Activated CD8-positive, alpha-beta T cell treated with anti-CD3 and anti-CD28 coated beads for 36 hours (primary cell): ENCODE results near the gene TMEM151B. TPM values are rescaled to one million over a fixed set of nuclear protein-coding genes. Genes with fewer than 3 reads are reported as not detected.
"Not testable (repeated sequence)": the region's sequence is repeated elsewhere in the genome, so short reads cannot be mapped to it uniquely, and the experiment has no call there.

Source experiments
- ATAC-seq: fragments of 200-7000 bp; cut with Tn5 transposase; one replicate; pipeline ENCODE4 v1.10.0; 2021; ENCODE audit warnings: mild to moderate bottlenecking, moderate library complexity
- CTCF ChIA-PET: fragments of 350-600 bp; sonication (Branson Sonifier 250); formaldehyde crosslinking; loops from one replicate; lab custom pipeline; 2021; ENCODE audit warnings: antibody characterized with exemption; lab: Charles Lee
- POLR2A ChIA-PET: fragments of 350-600 bp; sonication (Branson Sonifier 250); formaldehyde crosslinking; loops from one replicate; lab custom pipeline; 2021; ENCODE audit warnings: antibody characterized with exemption; lab: Charles Lee
- DNase-seq: peaks from one replicate; pipeline ENCODE4 v3.0.0-alpha.2; 2020
- H3K27ac Mint-ChIP-seq: one replicate; pipeline ENCODE4 v1.8.0; 2021; ENCODE audit warnings: mild to moderate bottlenecking, mixed read lengths
- H3K27me3 Mint-ChIP-seq: one replicate; pipeline ENCODE4 v1.8.0; 2021; ENCODE audit warnings: mixed read lengths
- H3K36me3 Mint-ChIP-seq: one replicate; pipeline ENCODE4 v1.8.0; 2021; ENCODE audit warnings: low read depth, mixed read lengths
- H3K4me1 Mint-ChIP-seq: one replicate; pipeline ENCODE4 v1.8.0; 2021; ENCODE audit warnings: low read depth, mixed read lengths
- H3K4me3 Mint-ChIP-seq: one replicate; pipeline ENCODE4 v1.8.0; 2021; ENCODE audit warnings: mild to moderate bottlenecking, moderate library complexity, mixed read lengths
- H3K9me3 Mint-ChIP-seq: one replicate; pipeline ENCODE4 v1.8.0; 2021; ENCODE audit warnings: mixed read lengths
- intact Hi-C: fragments of 100-400 bp; cut with micrococcal nuclease; formaldehyde crosslinking; loops from one replicate; pipeline ENCODE4 v1.10.0; 2022
- total RNA-seq, 2 experiments: library from RNA; stranded (reverse); gene quantifications; one replicate each; pipeline ENCODE4 v1.2.3, GENCODE V29; 2021
- TF ChIP-seq, protein P1 (sequence below): fragments of 200-600 bp; IDR thresholded peaks from one replicate; pipeline ENCODE4 v1.8.0; 2022; ENCODE audit warnings: antibody characterized with exemption, mild to moderate bottlenecking

TMEM151B gene
- total RNA-seq, 2 experiments from 2014 or later = 0.05 TPM; not detected in 1

DNA sequence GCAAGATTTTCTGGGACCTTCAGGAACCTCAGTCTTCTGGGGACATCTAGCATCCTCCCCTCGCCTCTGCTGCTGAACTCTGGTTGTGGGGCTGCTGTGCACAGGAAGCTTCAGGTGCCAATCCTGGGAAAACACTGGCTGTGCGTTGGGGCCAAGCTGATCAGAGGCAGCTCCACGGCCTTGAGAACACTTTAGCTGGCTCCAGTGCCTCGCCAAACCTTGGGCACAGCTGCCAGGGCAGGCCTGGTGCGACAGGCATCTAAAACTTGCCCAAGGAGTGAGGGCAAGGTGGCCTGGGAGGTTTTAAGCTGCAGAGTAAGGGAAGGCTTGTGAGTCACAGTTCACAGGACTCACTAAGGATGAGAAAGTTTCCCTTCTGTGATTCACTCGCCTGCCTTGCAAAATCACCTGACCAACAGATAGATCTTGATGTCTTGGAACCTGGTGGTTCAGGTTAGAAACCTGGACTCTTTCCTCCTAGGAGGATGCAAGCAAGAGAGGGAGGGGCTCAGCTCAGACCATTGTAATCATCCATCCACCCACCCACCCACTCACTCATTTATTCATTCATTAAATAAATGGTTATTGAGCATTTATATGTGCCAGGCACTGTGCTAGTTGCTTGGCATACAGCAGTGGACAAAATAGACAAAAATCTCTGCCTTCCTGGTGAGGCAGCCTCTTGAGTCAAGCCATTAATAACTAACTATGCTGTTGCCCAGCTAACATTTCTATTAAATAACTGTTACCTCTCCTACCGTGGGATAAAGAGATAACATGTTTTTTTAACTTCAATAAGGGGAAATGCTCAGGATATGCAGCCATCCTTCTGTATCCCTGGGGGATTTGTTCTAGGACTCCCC, 69.7 kb downstream of the TMEM151B start:
- H3K36me3 Mint-ChIP-seq = no peaks in the 10 kb centered on the region
- H3K9me3 Mint-ChIP-seq = no peaks in the 10 kb centered on the region
- no peak overlapping the region for H3K4me3 Mint-ChIP-seq
- DNase-seq = peak; percentile 24
- ChIA-PET CTCF (interaction anchor here (0.9 to 8.4 kb wide), 12 partner anchors 10 to 244 kb away, joined by 3 to 165 read pairs (median 3); partner anchors contain the start of genes NFKBIE and TMEM151B), POLR2A (interaction anchor here (0.8 kb wide), 1 partner anchor 44 kb away, joined by 3 read pairs; no protein-coding TSS in a partner anchor)
- TF ChIP-seq, protein P1, sequence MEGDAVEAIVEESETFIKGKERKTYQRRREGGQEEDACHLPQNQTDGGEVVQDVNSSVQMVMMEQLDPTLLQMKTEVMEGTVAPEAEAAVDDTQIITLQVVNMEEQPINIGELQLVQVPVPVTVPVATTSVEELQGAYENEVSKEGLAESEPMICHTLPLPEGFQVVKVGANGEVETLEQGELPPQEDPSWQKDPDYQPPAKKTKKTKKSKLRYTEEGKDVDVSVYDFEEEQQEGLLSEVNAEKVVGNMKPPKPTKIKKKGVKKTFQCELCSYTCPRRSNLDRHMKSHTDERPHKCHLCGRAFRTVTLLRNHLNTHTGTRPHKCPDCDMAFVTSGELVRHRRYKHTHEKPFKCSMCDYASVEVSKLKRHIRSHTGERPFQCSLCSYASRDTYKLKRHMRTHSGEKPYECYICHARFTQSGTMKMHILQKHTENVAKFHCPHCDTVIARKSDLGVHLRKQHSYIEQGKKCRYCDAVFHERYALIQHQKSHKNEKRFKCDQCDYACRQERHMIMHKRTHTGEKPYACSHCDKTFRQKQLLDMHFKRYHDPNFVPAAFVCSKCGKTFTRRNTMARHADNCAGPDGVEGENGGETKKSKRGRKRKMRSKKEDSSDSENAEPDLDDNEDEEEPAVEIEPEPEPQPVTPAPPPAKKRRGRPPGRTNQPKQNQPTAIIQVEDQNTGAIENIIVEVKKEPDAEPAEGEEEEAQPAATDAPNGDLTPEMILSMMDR = no peak
- peaks cover 25% of the 10 kb centered on the region for H3K27me3 Mint-ChIP-seq
- no peak overlapping the region for H3K27ac Mint-ChIP-seq
- H3K4me1 Mint-ChIP-seq = no peaks in the 10 kb centered on the region
- intact Hi-C loops = loop anchor here (2.0 to 5.0 kb wide), 2 partner anchors 167 to 243 kb away; no protein-coding TSS in a partner anchor
- peak; percentile 64 for ATAC-seq

DNA sequence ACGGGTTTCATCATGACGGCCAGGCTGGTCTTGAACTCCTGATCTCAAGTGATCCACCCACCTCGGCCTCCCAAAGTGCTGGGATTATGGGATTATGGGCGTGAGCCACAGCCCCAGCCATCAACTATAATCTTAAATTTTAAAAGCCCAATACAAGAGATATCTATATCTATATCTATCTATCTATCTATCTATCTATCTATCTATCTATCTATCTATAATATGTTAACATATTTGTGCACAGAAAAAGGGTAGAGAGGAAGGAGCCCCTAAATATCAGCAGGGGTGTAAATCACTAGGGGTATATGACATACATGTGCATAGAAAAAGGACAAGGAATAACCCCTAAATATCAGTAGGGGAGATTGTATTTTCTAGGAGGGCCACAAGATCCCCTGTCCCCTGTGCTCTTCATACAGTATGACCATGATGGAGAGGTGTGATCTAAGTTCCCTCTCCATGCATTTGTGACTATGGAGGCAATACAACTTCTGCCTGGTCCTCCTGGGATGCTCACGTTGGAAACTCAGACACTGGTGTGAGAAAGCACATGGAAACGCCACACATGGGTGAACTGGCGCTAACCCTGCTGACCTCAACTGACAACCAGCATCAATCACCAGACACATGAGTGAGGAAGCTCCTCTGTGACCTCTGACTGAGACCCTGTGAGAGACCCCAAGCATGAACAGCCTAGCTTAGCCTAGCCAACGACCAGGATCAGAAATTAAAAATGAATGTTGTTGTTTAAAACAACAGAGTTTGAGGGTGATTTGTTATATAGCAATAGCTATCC, 71.0 kb downstream of the TMEM151B start:
- intact Hi-C loops = no loop called here
- Mint-ChIP-seq H3K27ac (no peak overlapping the region), H3K36me3 (no peaks in the 10 kb centered on the region), H3K4me3 (no peak overlapping the region), H3K4me1 (no peaks in the 10 kb centered on the region), H3K27me3 (peaks cover 32% of the 10 kb centered on the region), H3K9me3 (no peaks in the 10 kb centered on the region)
- ChIA-PET POLR2A (interaction anchor here (0.6 kb wide), 1 partner anchor 361 kb away, joined by 3 read pairs; no protein-coding TSS in a partner anchor), CTCF (interaction anchor here (0.9 to 5.4 kb wide), 3 partner anchors 16 to 73 kb away, joined by 3 to 32 read pairs (median 3); partner anchors contain the start of genes AARS2 and TMEM151B)
- TF ChIP-seq, protein P1 = no peak
- DNase-seq (no peak), ATAC-seq (no peak)

DNA sequence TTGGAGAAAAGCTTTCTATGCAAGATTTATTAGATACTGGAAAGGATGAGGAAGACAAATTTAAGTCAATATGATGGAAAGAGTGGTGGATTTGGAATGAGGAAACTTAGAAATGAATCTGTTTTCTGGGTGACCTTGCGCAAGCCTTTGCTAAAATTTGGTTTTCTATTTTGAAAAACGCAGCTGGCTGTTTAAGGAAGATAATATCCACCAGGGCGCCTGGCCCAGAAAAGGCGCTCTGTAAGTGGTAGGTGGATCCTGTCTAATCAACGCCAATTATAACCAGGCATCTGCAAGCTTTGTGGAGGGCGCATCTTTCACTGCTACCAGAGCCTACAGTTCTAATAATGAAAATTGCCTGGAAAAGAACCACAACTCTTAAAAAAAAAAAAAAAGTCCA, 71.8 kb downstream of the TMEM151B start:
- CTCF ChIA-PET = interaction anchor here (0.9 to 5.4 kb wide), 3 partner anchors 17 to 74 kb away, joined by 3 to 32 read pairs (median 3); partner anchors contain the start of genes AARS2 and TMEM151B
- Mint-ChIP-seq H3K27ac (no peak overlapping the region), H3K27me3 (peaks cover 32% of the 10 kb centered on the region), H3K9me3 (no peaks in the 10 kb centered on the region), H3K36me3 (no peaks in the 10 kb centered on the region), H3K4me1 (no peaks in the 10 kb centered on the region), H3K4me3 (no peak overlapping the region)
- POLR2A ChIA-PET = interaction anchor here (1.5 kb wide), 1 partner anchor 10 kb away, joined by 3 read pairs; no protein-coding TSS in a partner anchor
- ATAC-seq = no peak
- DNase-seq = no peak
- TF ChIP-seq, protein P1 = no peak
- intact Hi-C loops = no loop called here

DNA sequence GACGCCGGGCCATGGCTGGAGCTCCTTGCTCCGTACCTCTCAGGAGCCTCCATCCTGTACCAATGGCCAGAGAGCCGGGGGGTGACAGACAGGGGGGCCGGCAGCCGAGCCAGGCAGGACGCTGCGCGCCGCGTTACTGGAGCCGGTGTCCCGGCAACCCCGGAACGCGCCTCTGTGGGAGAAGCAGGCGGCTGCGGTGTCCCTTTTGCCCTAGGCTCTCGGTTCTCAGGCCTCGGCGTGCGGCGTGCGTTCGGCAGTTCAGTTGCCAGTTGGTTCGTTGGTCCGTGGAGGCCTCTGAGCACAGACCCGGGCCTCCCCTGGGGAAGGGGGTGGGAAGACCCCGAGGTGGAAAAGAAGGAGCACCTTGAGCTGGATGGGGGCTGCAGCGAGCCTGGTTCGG, 72.2 kb downstream of the TMEM151B start, which contains the start of gene SPATS1:
TSS of gene SPATS1 (plus strand) at position 162 of the 400 bp plus-strand sequence. CDS start 446 bp downstream, outside the sequence.
- Mint-ChIP-seq H3K27ac (no peak within 1 kb of the TSS), H3K4me1 (no peaks in the 10 kb centered on the region), H3K27me3 (peaks cover 32% of the 10 kb centered on the region), H3K9me3 (no peaks in the 10 kb centered on the region), H3K4me3 (no peak within 1 kb of the TSS), H3K36me3 (no peaks in the 10 kb centered on the region)
- POLR2A ChIA-PET = interaction anchor here (1.5 kb wide), 1 partner anchor 10 kb away, joined by 3 read pairs; no protein-coding TSS in a partner anchor
- intact Hi-C loops = no loop called here
- ATAC-seq (no peak), DNase-seq (peak; percentile 13)
- CTCF ChIA-PET = interaction anchor here (0.9 to 5.4 kb wide), 5 partner anchors 10 to 74 kb away, joined by 3 to 32 read pairs (median 3); partner anchors contain the start of genes AARS2 and TMEM151B
- TF ChIP-seq, protein P1 = no peak

DNA sequence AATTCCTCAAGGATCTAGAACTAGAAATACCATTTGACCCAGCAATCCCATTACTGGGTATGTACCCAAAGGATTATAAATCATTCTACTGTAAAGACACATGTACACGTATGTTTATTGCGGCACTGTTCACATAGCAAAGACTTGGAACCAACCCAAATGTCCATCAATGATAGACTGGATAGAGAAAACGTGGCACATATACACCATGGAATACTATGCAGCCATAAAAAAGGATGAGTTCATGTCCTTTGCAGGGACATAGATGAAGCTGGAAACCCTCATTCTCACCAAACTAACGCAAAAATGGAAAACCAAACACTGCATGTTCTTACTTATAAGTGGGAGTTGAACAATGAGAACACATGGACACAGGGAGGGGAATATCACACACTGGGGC, 76.6 kb downstream of the TMEM151B start:
- H3K27ac Mint-ChIP-seq, DNase-seq, H3K36me3 Mint-ChIP-seq, ATAC-seq, intact Hi-C loops, POLR2A ChIA-PET, H3K4me3 Mint-ChIP-seq, H3K9me3 Mint-ChIP-seq, H3K4me1 Mint-ChIP-seq: not testable (repeated sequence)
- CTCF ChIA-PET = interaction anchor here (1.2 kb wide), 2 partner anchors 29 to 34 kb away, joined by 3 to 7 read pairs; partner anchors contain the start of gene AARS2
- H3K27me3 Mint-ChIP-seq = peaks cover 27% of the 10 kb centered on the region
